ENCODE data around the gene TNRC6C.

The TNRC6C gene

DNA sequence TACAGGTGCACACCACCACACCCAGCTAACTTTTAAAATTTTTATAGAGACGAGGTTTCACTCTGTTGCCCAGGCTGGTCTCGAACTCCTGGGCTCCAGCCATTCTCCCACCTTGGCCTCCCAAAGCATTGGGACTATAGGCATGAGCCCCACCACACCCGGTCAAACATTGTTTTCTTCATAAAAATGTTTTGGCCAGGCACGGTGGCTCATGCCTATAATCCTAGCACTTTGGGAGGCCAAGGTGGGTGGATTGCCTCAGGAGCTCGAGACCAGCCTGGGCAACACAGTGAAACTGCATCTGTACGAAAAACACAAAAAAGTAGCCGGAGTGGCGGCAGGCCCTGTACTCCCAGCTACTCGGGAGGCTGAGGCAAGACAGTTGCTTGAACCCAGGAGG is 157.9 kb downstream of the TNRC6C start:
- H3K4me1 Mint-ChIP-seq = no peaks in the 10 kb centered on the region
- no peak overlapping the region for H3K4me3 Mint-ChIP-seq
- H3K27me3 Mint-ChIP-seq (ENCODE audit: low read depth) = no peaks in the 10 kb centered on the region
- TF ChIP-seq, protein P1, sequence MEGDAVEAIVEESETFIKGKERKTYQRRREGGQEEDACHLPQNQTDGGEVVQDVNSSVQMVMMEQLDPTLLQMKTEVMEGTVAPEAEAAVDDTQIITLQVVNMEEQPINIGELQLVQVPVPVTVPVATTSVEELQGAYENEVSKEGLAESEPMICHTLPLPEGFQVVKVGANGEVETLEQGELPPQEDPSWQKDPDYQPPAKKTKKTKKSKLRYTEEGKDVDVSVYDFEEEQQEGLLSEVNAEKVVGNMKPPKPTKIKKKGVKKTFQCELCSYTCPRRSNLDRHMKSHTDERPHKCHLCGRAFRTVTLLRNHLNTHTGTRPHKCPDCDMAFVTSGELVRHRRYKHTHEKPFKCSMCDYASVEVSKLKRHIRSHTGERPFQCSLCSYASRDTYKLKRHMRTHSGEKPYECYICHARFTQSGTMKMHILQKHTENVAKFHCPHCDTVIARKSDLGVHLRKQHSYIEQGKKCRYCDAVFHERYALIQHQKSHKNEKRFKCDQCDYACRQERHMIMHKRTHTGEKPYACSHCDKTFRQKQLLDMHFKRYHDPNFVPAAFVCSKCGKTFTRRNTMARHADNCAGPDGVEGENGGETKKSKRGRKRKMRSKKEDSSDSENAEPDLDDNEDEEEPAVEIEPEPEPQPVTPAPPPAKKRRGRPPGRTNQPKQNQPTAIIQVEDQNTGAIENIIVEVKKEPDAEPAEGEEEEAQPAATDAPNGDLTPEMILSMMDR (IDR thresholded peaks at IDR 0.05; ENCODE audit: unreplicated experiment in 3 of 3) = no peak
- H3K9me3 Mint-ChIP-seq = no peaks in the 10 kb centered on the region
- H3K27ac Mint-ChIP-seq = no peak overlapping the region
- peaks cover 8% of the 10 kb centered on the region for H3K36me3 Mint-ChIP-seq (ENCODE audit: low read depth)

DNA sequence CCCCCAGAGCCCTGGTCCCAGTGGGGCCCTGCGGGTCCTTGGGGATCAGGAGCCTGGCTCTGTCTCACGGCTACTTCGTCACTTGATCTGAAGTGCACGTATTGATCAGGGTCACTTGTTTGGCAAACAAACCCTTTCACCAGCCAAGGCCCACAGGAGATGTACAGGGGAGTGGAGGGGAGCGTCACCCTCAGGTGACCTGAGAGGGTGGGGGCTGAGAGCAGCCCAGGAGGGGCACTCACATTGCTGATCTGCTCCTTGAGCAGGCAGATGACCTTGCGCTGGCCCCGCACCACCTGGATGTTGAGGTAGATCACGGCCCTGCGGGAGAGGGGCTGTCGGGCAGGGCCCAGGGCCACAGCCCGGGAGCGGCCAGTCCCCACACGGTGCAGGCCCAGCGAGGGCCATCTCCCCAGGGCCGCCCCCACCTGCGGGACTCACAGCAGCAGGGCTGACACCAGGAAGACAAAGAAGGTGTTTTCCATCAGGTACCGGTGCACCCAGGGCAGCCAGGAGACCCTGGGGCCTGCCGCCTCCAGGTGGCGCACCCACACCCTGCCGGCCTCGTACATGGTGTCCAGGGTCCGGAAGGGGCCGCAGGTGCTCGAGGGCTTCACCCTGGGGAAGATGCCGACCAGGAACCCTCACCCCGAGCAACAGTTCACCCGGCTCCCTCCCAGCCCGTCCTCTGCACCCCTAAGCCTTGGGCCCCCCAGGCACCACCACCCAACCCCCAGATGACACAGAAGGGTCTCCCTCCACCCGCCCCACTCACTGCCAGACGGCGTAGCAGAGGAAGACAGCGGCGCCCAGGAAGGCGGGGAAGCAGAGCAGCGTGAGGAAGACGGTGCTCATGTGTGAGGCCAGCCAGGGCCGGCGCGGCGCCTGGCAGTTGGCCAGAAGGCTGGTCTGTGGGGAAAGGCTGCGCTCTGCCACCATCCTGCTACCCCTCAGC is 158.8 kb downstream of the TNRC6C start:
- H3K27ac Mint-ChIP-seq = no peak overlapping the region
- no peaks in the 10 kb centered on the region for H3K4me1 Mint-ChIP-seq
- H3K9me3 Mint-ChIP-seq = no peaks in the 10 kb centered on the region
- no peaks in the 10 kb centered on the region for H3K27me3 Mint-ChIP-seq (ENCODE audit: low read depth)
- TF ChIP-seq, protein P1 (IDR thresholded peaks at IDR 0.05; ENCODE audit: unreplicated experiment in 3 of 3) = peak in 2 of 3 experiments; percentile 34 to 39
- no peak overlapping the region for H3K4me3 Mint-ChIP-seq
- peaks cover 8% of the 10 kb centered on the region for H3K36me3 Mint-ChIP-seq (ENCODE audit: low read depth)

GRCh38 chr17:78118801-78119241 is 160.3 kb downstream of the TNRC6C start:
- H3K36me3 Mint-ChIP-seq (ENCODE audit: low read depth) = peaks cover 11% of the 10 kb centered on the region
- H3K4me3 Mint-ChIP-seq = no peak overlapping the region
- H3K27ac Mint-ChIP-seq = no peak overlapping the region
- TF ChIP-seq, protein P1 (IDR thresholded peaks at IDR 0.05; ENCODE audit: unreplicated experiment in 3 of 3) = no peak
- no peaks in the 10 kb centered on the region for H3K27me3 Mint-ChIP-seq (ENCODE audit: low read depth)
- H3K9me3 Mint-ChIP-seq = no peaks in the 10 kb centered on the region
- no peaks in the 10 kb centered on the region for H3K4me1 Mint-ChIP-seq

- H3K4me3 Mint-ChIP-seq = no peak overlapping the region
- TF ChIP-seq, protein P1 (IDR thresholded peaks at IDR 0.05; ENCODE audit: unreplicated experiment in 3 of 3) = no peak
- no peak overlapping the region for H3K27ac Mint-ChIP-seq
- no peaks in the 10 kb centered on the region for H3K27me3 Mint-ChIP-seq (ENCODE audit: low read depth)
- no peaks in the 10 kb centered on the region for H3K4me1 Mint-ChIP-seq
- no peaks in the 10 kb centered on the region for H3K9me3 Mint-ChIP-seq
- peaks cover 12% of the 10 kb centered on the region for H3K36me3 Mint-ChIP-seq (ENCODE audit: low read depth)
These were observed 162.0 kb downstream of the TNRC6C start for GRCh38 chr17:78120537-78120936.

- TF ChIP-seq, protein P1 (IDR thresholded peaks at IDR 0.05; ENCODE audit: unreplicated experiment in 3 of 3) = no peak
- Mint-ChIP-seq H3K36me3 (ENCODE audit: low read depth) (peaks cover 12% of the 10 kb centered on the region), H3K4me1 (peaks cover 5% of the 10 kb centered on the region), H3K9me3 (no peaks in the 10 kb centered on the region), H3K27me3 (ENCODE audit: low read depth) (no peaks in the 10 kb centered on the region), H3K27ac (no peak overlapping the region), H3K4me3 (no peak overlapping the region)
These were observed 162.7 kb downstream of the TNRC6C start for GRCh38 chr17:78120971-78121800.

All from nephron (organoid).